ENCODE measurements around the gene DRC1. TPM values are rescaled to one million over a fixed set of nuclear protein-coding genes. Genes with fewer than 3 reads are reported as not detected.

DRC1 gene
- total RNA-seq, 1 experiment from 2014 or later: not detected

DNA sequence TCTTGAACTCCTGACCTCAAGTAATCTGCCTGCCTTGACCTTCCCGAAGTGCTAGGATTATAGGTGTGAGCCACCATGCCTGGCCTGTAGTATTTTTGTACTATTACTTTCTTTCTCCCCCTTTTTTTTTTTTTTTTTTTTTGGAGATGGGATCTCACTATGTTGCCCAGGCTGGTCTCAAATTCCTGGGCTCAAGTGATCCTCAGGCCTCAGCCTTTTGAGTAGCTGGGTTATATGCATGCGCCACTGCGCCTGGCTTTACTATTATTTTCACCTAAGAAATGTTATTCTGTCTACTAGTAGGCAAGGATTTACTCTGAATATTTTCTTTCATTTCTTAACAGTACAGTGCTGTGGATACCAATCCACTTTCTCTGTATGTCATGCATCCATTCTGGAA lies 37.8 kb upstream of the DRC1 start:
- Histone ChIP-seq H3K4me2 (ENCODE audit: low read length) (no peak overlapping the region), H3K27ac (ENCODE audit: low read depth, low read length) (no peak overlapping the region), H3K27me3 (ENCODE audit: insufficient read depth, low read length) (no peaks in the 10 kb centered on the region), H3K9me2 (ENCODE audit: insufficient read depth) (no peaks in the 10 kb centered on the region), H2AFZ (ENCODE audit: low read depth, low read length, poor library complexity, severe bottlenecking) (no peak overlapping the region), H3K9ac (ENCODE audit: low read length) (no peak overlapping the region), H3K9me3 (ENCODE audit: control insufficient read depth in 1 of 2, insufficient read depth in 1 of 2, low read depth in 1 of 2, low read length in 2 of 2) (no peaks in the 10 kb centered on the region), H3K36me3 (ENCODE audit: control insufficient read depth in 1 of 2, insufficient read depth in 2 of 2, low read length in 2 of 2) (peaks cover 6 to 15% of the 10 kb centered on the region in 2 experiments; a peak in 3 of 4 replicates), H3K4me1 (ENCODE audit: control insufficient read depth in 1 of 2, insufficient read depth in 2 of 2, low read length in 2 of 2) (peaks cover 0 to 12% of the 10 kb centered on the region in 2 experiments; a peak in 2 of 4 replicates), H3K79me2 (ENCODE audit: insufficient read depth, low read length) (peaks cover 79% of the 10 kb centered on the region), H4K20me1 (ENCODE audit: insufficient read depth) (peaks cover 5% of the 10 kb centered on the region; the same call in 1 of the 2 replicates), H3K4me3 (replicated peaks in 1 of 2; ENCODE audit: low read depth in 1 of 2, low read length in 2 of 2) (no peak overlapping the region)
- ChIA-PET CTCF (no interaction called here), RAD21 (ENCODE audit: low non-redundant PET in 1 of 2, low total read pairs in 2 of 2, uncharacterized antibody in 2 of 2, unreplicated experiment in 2 of 2) (no interaction called here), POLR2A (interaction anchor here (1.5 kb wide), 1 partner anchor 18 kb away, joined by 5 read pairs; the partner anchor contains the start of genes ADGRF3 and SELENOI)
- ATAC-seq (no peak), DNase-seq (ENCODE audit: low read depth, low spot score) (no peak)
- intact Hi-C loops (cut with micrococcal nuclease): loop anchor here (1.0 kb wide), 1 partner anchor 46 kb away; no protein-coding TSS in a partner anchor
- no TSS peak for BruUV-seq (replicated peaks)
- TF ChIP-seq JUND (IDR thresholded peaks at IDR 0.05): no peak
- TF ChIP-seq SRF (IDR thresholded peaks at IDR 0.05; ENCODE audit: low read depth): no peak
- no peak for TF ChIP-seq CEBPB (IDR thresholded peaks at IDR 0.05; ENCODE audit: low read depth)
- TF ChIP-seq, protein P1, sequence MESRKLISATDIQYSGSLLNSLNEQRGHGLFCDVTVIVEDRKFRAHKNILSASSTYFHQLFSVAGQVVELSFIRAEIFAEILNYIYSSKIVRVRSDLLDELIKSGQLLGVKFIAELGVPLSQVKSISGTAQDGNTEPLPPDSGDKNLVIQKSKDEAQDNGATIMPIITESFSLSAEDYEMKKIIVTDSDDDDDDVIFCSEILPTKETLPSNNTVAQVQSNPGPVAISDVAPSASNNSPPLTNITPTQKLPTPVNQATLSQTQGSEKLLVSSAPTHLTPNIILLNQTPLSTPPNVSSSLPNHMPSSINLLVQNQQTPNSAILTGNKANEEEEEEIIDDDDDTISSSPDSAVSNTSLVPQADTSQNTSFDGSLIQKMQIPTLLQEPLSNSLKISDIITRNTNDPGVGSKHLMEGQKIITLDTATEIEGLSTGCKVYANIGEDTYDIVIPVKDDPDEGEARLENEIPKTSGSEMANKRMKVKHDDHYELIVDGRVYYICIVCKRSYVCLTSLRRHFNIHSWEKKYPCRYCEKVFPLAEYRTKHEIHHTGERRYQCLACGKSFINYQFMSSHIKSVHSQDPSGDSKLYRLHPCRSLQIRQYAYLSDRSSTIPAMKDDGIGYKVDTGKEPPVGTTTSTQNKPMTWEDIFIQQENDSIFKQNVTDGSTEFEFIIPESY (IDR thresholded peaks at IDR 0.05; ENCODE audit: extremely low read depth, insufficient replicate concordance, low read length): no peak
- no peak for TF ChIP-seq POLR2AphosphoS5 (IDR thresholded peaks at IDR 0.05; ENCODE audit: low read depth, low read length)
- no peak for TF ChIP-seq RAD21 (IDR thresholded peaks at IDR 0.05; ENCODE audit: low read depth)
- TF ChIP-seq, protein P2, sequence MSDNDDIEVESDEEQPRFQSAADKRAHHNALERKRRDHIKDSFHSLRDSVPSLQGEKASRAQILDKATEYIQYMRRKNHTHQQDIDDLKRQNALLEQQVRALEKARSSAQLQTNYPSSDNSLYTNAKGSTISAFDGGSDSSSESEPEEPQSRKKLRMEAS (IDR thresholded peaks at IDR 0.05): no peak
- no peak for TF ChIP-seq EZH2 (IDR thresholded peaks at IDR 0.05)

DNA sequence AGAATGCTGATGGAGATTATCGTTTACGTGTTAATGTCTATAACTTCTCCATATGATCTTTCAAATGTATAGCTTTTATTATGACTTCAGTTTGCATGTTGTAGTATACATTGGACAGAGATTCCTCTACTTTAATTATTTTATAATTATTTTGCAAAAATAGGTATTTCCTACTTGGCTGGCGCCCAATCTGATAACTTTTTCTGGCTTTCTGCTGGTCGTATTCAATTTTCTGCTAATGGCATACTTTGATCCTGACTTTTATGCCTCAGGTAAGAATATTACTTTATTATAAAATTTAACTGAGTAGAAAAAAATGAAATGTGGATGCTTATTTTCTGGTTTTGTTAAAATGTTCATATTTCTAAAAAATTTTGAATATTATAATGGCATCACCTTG lies 37.1 kb upstream of the DRC1 start:
- Histone ChIP-seq H3K27me3 (ENCODE audit: insufficient read depth, low read length) (no peaks in the 10 kb centered on the region), H4K20me1 (ENCODE audit: insufficient read depth) (peaks cover 1% of the 10 kb centered on the region; the same call in 1 of the 2 replicates), H3K4me2 (ENCODE audit: low read length) (no peak overlapping the region), H3K4me1 (ENCODE audit: control insufficient read depth in 1 of 2, insufficient read depth in 2 of 2, low read length in 2 of 2) (peaks cover 0 to 11% of the 10 kb centered on the region in 2 experiments; a peak in 2 of 4 replicates), H3K79me2 (ENCODE audit: insufficient read depth, low read length) (peaks cover 77% of the 10 kb centered on the region), H3K4me3 (replicated peaks in 1 of 2; ENCODE audit: low read depth in 1 of 2, low read length in 2 of 2) (no peak overlapping the region), H2AFZ (ENCODE audit: low read depth, low read length, poor library complexity, severe bottlenecking) (no peak overlapping the region), H3K9me3 (ENCODE audit: control insufficient read depth in 1 of 2, insufficient read depth in 1 of 2, low read depth in 1 of 2, low read length in 2 of 2) (no peaks in the 10 kb centered on the region), H3K27ac (ENCODE audit: low read depth, low read length) (no peak overlapping the region), H3K36me3 (ENCODE audit: control insufficient read depth in 1 of 2, insufficient read depth in 2 of 2, low read length in 2 of 2) (peaks cover 7 to 20% of the 10 kb centered on the region in 2 experiments; a peak in 3 of 4 replicates), H3K9ac (ENCODE audit: low read length) (no peak overlapping the region), H3K9me2 (ENCODE audit: insufficient read depth) (no peaks in the 10 kb centered on the region)
- TF ChIP-seq JUND (IDR thresholded peaks at IDR 0.05) (no peak), ZNF274 (IDR thresholded peaks at IDR 0.05; ENCODE audit: low read depth, low read length) (no peak)
- ATAC-seq (no peak), DNase-seq (ENCODE audit: low read depth, low spot score) (no peak)
- ChIA-PET RAD21 (ENCODE audit: low non-redundant PET in 1 of 2, low total read pairs in 2 of 2, uncharacterized antibody in 2 of 2, unreplicated experiment in 2 of 2) (no interaction called here), CTCF (no interaction called here), POLR2A (no interaction called here)
- intact Hi-C loops (cut with micrococcal nuclease): no loop called here
- BruUV-seq (replicated peaks): no TSS peak
